ENCODE results near the gene TMED7. TPM values are rescaled to one million over a fixed set of nuclear protein-coding genes. Genes with fewer than 3 reads are reported as not detected.
"Not testable (repeated sequence)": the region's sequence is repeated elsewhere in the genome, so short reads cannot be mapped to it uniquely, and the experiment has no call there.

The TMED7 gene
- total RNA-seq (2021) (70.7 and 78.9 TPM in 2 replicates), Bru-seq, nascent RNA (percentile 94 among the genes with signal in this experiment), BruChase-seq, experiment 1, labeled RNA remaining after a 2-hour chase (percentile 99 among the genes with signal in this experiment), BruChase-seq, experiment 2, labeled RNA remaining after a 6-hour chase (percentile 100 among the genes with signal in this experiment)
- long read RNA-seq, transcript TMED7-201 (3 exons, 3,757 nt): major isoform, 74 of 74 reads
- long read RNA-seq, partial matches to known transcripts: 0 of 74 reads
- long read RNA-seq, other reads (novel, unspliced or antisense): 0 of 74 reads

DNA sequence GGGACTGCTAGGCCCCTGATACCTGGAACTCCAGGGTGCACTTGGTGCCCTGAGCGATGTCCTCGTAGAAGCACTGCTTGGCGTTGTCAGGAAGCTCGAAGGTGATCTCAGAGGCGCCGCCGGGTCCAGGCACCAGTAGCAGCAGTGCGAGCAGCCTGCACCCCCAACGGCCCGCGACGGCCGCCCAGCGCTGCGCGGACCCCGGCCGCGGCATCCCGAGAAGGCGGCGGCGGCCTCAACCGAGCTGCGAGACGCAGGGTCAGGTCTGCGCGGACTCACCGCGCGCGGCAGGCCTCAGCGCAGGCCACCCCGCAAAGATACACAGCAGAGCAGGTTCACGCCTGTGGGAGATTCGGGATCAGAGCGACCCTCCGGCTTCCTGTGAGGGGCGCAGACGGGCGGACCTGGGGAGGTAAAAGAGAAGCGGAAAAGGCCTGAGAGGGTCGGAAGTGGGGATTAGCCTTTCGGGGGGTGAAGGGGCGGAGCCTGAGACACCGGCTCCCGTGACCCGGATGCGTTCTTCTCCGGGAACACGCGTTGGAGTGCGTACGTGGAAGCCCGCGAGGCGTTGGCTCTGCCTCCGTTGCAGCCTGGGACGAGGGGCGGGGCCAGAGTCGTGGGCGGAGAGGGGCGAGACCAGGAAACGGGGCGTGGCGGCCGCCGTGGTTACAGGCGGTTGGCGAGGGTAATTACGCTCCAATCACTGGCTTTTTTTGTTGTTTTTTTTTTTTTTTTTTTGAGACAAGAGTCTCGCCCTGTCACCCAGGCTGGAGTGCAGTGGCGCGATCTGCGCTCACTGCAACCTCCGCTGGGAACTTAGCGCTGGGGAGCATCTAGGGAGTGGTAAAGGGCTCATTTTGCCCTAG lies at the start of gene TMED7:
Gene TMED7, minus strand, starts transcription at position 458 of the 866 bp plus-strand sequence. Its CDS starts 244 bp downstream, at position 214.
- Histone ChIP-seq H3K27me3 (ENCODE audit: insufficient read depth, low read depth) (no peaks in the 10 kb centered on the region), H2AFZ (peak within 1 kb of the TSS; percentile 92), H3K27ac (peak within 1 kb of the TSS; percentile 81), H3K4me3 (peak within 1 kb of the TSS; percentile 98), H3K36me3 (ENCODE audit: low read depth) (no peaks in the 10 kb centered on the region), H3F3A (ENCODE audit: insufficient read depth, low read depth) (no peaks in the 10 kb centered on the region), H3K4me2 (peak within 1 kb of the TSS; percentile 98), H3K79me2 (ENCODE audit: low read depth) (peaks cover 51% of the 10 kb centered on the region), H3K9me2 (ENCODE audit: insufficient read depth) (no peaks in the 10 kb centered on the region), H3K9me3 (ENCODE audit: insufficient read depth, low read depth) (no peaks in the 10 kb centered on the region), H4K20me1 (ENCODE audit: insufficient read depth) (peaks cover 28% of the 10 kb centered on the region), H3K4me1 (replicated peaks; ENCODE audit: insufficient read depth) (peaks cover 19% of the 10 kb centered on the region)
- BruUV-seq (replicated peaks): TSS peak; percentile 50
- intact Hi-C loops (cut with micrococcal nuclease; ENCODE audit: unreplicated experiment): loop anchor here (1.0 to 5.0 kb wide), 3 partner anchors 215 to 461 kb away; partner anchors contain the start of genes AP3S1, ATG12, CCDC112 and COMMD10
- TF ChIP-seq EZH2 (IDR thresholded peaks at IDR 0.05; ENCODE audit: low read depth): no peak
- TF ChIP-seq, protein P1, sequence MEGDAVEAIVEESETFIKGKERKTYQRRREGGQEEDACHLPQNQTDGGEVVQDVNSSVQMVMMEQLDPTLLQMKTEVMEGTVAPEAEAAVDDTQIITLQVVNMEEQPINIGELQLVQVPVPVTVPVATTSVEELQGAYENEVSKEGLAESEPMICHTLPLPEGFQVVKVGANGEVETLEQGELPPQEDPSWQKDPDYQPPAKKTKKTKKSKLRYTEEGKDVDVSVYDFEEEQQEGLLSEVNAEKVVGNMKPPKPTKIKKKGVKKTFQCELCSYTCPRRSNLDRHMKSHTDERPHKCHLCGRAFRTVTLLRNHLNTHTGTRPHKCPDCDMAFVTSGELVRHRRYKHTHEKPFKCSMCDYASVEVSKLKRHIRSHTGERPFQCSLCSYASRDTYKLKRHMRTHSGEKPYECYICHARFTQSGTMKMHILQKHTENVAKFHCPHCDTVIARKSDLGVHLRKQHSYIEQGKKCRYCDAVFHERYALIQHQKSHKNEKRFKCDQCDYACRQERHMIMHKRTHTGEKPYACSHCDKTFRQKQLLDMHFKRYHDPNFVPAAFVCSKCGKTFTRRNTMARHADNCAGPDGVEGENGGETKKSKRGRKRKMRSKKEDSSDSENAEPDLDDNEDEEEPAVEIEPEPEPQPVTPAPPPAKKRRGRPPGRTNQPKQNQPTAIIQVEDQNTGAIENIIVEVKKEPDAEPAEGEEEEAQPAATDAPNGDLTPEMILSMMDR (conservative IDR thresholded peaks at IDR 0.05): no peak
- peak; percentile 91 to 98 for DNase-seq
- CTCF ChIA-PET: interaction anchor here (0.7 kb wide), 1 partner anchor 533 kb away, joined by 5 read pairs; no protein-coding TSS in a partner anchor
- POLR2A ChIA-PET (ENCODE audit: unreplicated experiment): no interaction called here

DNA sequence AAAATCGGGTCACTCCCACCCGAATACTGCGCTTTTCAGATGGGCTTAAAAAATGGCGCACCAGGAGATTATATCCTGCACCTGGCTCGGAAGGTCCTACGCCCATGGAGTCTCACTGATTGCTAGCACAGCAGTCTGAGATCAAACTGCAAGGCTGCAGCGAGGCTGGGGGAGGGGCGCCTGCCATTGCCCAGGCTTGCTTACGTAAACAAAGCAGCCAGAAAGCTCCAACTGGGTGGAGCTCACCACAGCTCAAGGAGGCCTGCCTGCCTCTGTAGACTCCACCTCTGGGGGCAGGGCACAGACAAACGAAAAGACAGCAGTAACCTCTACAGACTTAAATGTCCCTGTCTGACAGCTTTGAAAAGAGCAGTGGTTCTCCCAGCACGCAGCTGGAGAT lies 48.9 kb upstream of the TMED7 start:
- H3K36me3 ChIP-seq (ENCODE audit: low read depth); H3K9me3 ChIP-seq (ENCODE audit: insufficient read depth, low read depth); H3K27me3 ChIP-seq (ENCODE audit: insufficient read depth, low read depth); H3F3A ChIP-seq (ENCODE audit: insufficient read depth, low read depth); intact Hi-C loops (cut with micrococcal nuclease; ENCODE audit: unreplicated experiment); H3K9me2 ChIP-seq (ENCODE audit: insufficient read depth); POLR2A ChIA-PET (ENCODE audit: unreplicated experiment); CTCF ChIA-PET; H4K20me1 ChIP-seq (ENCODE audit: insufficient read depth); H3K4me1 ChIP-seq (replicated peaks; ENCODE audit: insufficient read depth); BruUV-seq (replicated peaks); H3K27ac ChIP-seq; H3K79me2 ChIP-seq (ENCODE audit: low read depth): not testable (repeated sequence)
- Histone ChIP-seq H3K4me3 (peak overlapping the region; percentile 53; the same call in 1 of the 2 replicates), H2AFZ (peak overlapping the region; percentile 82; the same call in 1 of the 2 replicates), H3K4me2 (peak overlapping the region; percentile 68)
- peak in 1 of 2 experiments; percentile 61 for DNase-seq

DNA sequence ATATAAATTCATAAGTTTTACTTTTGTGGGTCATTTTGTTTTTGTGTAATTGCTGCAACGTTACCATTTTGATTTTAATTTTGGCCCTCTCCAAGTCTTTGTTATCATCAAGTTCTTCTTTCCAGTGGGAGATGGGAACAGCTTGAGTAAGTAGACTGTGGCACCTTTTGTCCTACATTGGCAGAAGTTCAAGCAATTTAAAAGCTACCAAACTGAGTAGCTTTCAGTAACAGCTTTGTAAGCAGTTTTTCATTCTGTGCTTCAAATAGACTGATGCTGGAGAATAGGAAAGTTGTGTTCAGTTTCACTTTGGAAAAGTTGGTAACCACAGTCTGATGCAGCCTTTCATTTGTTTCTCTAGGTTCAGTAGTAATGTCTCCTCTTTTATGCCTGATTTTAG lies 47.8 kb upstream of the TMED7 start:
- Histone ChIP-seq H3K79me2 (ENCODE audit: low read depth) (no peaks in the 10 kb centered on the region), H3K9me3 (ENCODE audit: insufficient read depth, low read depth) (no peaks in the 10 kb centered on the region), H3K4me2 (peak overlapping the region; percentile 68), H3K27me3 (ENCODE audit: insufficient read depth, low read depth) (no peaks in the 10 kb centered on the region), H4K20me1 (ENCODE audit: insufficient read depth) (no peaks in the 10 kb centered on the region), H3K9me2 (ENCODE audit: insufficient read depth) (no peaks in the 10 kb centered on the region), H3K27ac (no peak overlapping the region), H2AFZ (peak overlapping the region; percentile 82; the same call in 1 of the 2 replicates), H3K36me3 (ENCODE audit: low read depth) (no peaks in the 10 kb centered on the region), H3F3A (ENCODE audit: insufficient read depth, low read depth) (no peaks in the 10 kb centered on the region), H3K4me3 (peak overlapping the region; percentile 53; the same call in 1 of the 2 replicates), H3K4me1 (replicated peaks; ENCODE audit: insufficient read depth) (no peaks in the 10 kb centered on the region)
- no TSS peak for BruUV-seq (replicated peaks)
- ChIA-PET CTCF (no interaction called here), POLR2A (ENCODE audit: unreplicated experiment) (interaction anchor here (0.8 kb wide), 1 partner anchor 15 kb away, joined by 10 read pairs; no protein-coding TSS in a partner anchor)
- intact Hi-C loops (cut with micrococcal nuclease; ENCODE audit: unreplicated experiment): no loop called here
- no peak for TF ChIP-seq EZH2 (IDR thresholded peaks at IDR 0.05; ENCODE audit: low read depth)
- TF ChIP-seq, protein P1 (conservative IDR thresholded peaks at IDR 0.05): no peak
- DNase-seq: no peak
